Suprapubic skin (tissue), 3 donors: Measurements from ENCODE around the gene SLX9.

Source experiments
- POLR2AphosphoS5 ChIP-seq, 3 donors: sonication (generic); formaldehyde crosslinking; IDR thresholded peaks; one replicate each; pipeline ENCODE4 v1.6.1; 2017; ENCODE audit warnings: antibody characterized with exemption in 3 of 3
- TF ChIP-seq, protein P1 (sequence below), 2 donors: fragments of 200-600 bp in 1 of 2; fragments of 450-650 bp in 1 of 2; sonication (generic) in 1 of 2; IDR thresholded peaks; one replicate each; pipeline ENCODE4 v1.5.1; 2016 to 2019; ENCODE audit warnings: antibody characterized with exemption in 2 of 2, mild to moderate bottlenecking in 1 of 2, moderate library complexity in 1 of 2

DNA sequence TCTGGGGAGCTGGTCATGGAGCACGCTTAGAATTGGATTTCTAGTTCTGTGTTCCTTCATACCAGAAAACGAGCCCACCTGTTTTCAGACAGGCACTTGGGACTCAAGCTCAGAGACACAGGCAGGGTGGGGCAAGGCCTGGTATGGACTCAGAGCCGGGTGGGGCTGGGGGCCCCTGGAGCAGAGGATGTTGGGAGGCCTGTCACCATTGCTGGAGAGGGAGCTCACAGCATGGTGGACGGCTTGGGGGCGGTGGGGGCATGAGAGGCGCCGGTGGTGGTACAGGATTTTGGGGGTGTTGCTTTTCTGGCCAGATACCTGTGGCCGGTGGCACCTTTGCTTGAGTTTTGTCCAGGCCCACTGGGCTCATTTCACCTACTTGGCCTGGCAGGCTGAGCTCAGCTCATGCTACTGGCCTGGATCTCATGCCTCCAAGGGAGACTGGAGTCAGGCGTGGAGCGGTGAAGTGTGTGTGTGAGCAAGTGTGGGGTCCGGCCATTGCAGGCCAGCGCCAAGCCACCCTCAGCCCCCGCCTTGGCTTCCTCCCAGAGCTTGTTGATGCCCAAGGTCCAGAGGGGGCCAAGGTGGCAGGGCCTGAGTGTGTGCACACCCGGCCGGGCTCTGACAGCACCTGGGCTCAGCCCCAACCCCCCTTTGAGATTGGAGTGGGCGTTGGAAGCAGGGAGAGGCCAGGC is 8.7 kb downstream of the SLX9 start:
- TF ChIP-seq POLR2AphosphoS5 (IDR thresholded peaks at IDR 0.05): no peak
- TF ChIP-seq, protein P1, sequence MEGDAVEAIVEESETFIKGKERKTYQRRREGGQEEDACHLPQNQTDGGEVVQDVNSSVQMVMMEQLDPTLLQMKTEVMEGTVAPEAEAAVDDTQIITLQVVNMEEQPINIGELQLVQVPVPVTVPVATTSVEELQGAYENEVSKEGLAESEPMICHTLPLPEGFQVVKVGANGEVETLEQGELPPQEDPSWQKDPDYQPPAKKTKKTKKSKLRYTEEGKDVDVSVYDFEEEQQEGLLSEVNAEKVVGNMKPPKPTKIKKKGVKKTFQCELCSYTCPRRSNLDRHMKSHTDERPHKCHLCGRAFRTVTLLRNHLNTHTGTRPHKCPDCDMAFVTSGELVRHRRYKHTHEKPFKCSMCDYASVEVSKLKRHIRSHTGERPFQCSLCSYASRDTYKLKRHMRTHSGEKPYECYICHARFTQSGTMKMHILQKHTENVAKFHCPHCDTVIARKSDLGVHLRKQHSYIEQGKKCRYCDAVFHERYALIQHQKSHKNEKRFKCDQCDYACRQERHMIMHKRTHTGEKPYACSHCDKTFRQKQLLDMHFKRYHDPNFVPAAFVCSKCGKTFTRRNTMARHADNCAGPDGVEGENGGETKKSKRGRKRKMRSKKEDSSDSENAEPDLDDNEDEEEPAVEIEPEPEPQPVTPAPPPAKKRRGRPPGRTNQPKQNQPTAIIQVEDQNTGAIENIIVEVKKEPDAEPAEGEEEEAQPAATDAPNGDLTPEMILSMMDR (IDR thresholded peaks at IDR 0.05): no peak
